Right lobe of liver (tissue), 6 donors: Measurements from ENCODE around the gene HBQ1. TPM values are rescaled to one million over a fixed set of nuclear protein-coding genes. Genes with fewer than 3 reads are reported as not detected.

Source experiments
- ATAC-seq, 4 donors: fragments of 200-7000 bp; cut with Tn5 transposase; one replicate each; pipeline ENCODE4 v1.9.1; 2020; ENCODE audit warnings: mild to moderate bottlenecking in 4 of 4, moderate library complexity in 4 of 4
- DNase-seq, 3 donors: peaks; one replicate each; pipeline ENCODE4 v3.0.0-alpha.2; 2020
- H3K27ac ChIP-seq, 3 donors: fragments of 200-600 bp; one replicate each; pipeline ENCODE4 v1.8.0; 2022
- H3K27me3 ChIP-seq, 2 donors: fragments of 200-600 bp; one replicate each; pipeline ENCODE4 v1.8.0; 2022
- H3K36me3 ChIP-seq, 4 donors: fragments of 200-600 bp; sonication (generic) in 1 of 4; one replicate each; pipeline versions ENCODE4 v1.5.1 to v1.8.0; 2017 to 2022; ENCODE audit warnings: control low read depth in 1 of 4
- H3K4me1 ChIP-seq, 4 donors: fragments of 200-600 bp; sonication (generic) in 1 of 4; one replicate each; pipeline versions ENCODE4 v1.5.1 to v1.8.0; 2017 to 2022; ENCODE audit warnings: control low read depth in 1 of 4
- H3K4me3 ChIP-seq, 3 donors: fragments of 200-600 bp; one replicate each; pipeline ENCODE4 v1.8.0; 2022
- H3K9me3 ChIP-seq, 4 donors: fragments of 200-600 bp; sonication (generic) in 1 of 4; one replicate each; pipeline versions ENCODE4 v1.5.1 to v1.8.0; 2017 to 2022; ENCODE audit warnings: control low read depth in 1 of 4
- CTCF ChIP-seq, 4 donors: fragments of 200-600 bp in 3 of 4; fragments of 450-650 bp in 1 of 4; IDR thresholded peaks; one replicate each; pipeline versions ENCODE4 v1.5.1 to v1.8.0; 2016 to 2022; ENCODE audit warnings: antibody characterized with exemption in 4 of 4, mild to moderate bottlenecking in 2 of 4
- POLR2A ChIP-seq: fragments of 450-650 bp; IDR thresholded peaks from one replicate; pipeline ENCODE4 v1.6.1; 2017; ENCODE audit warnings: antibody characterized with exemption, mild to moderate bottlenecking
- WGBS: methylation state at CpG from one replicate; pipeline ENCODE4 v1.1.6; 2018; ENCODE audit warnings: low coverage, low lambda C conversion rate; ENCODE audit not compliant: insufficient coverage; ENCODE audit errors: missing lambda C conversion rate; 5-methylcytosine and 5-hydroxymethylcytosine counted together
- intact Hi-C, 2 donors: fragments of 100-400 bp; cut with DNase I; formaldehyde crosslinking; loops; one replicate each; pipeline versions ENCODE4 v1.11.2 to v1.14.1; 2022
- total RNA-seq, 6 experiments: library from RNA; depleted of rRNA in 2 of 6; stranded (reverse); fragments of >200 nt in 2 of 6; fragmentation: NEBNext Ultra II Directional in 3 of 6; extraction: Animal tissue kit (Norgen Biotek cat#: 25700) in 3 of 6; gene quantifications; one replicate each; pipeline versions ENCODE4 v1.1.0 to v1.2.4, GENCODE V29; 2016 to 2023
- donor health status: DM: no; HTN: yes; CAD: no.
- donor health status: DM: no; HTN: no; CAD: no.
- donor health status: DM: no; HTN: no; CAD: no.
- donor health status: DM: no; HTN: yes; CAD: no.
- donor health status: DM: no; HTN: yes; CAD: no.

Gene HBQ1
- total RNA-seq, 6 experiments from 2014 or later: 0.47 TPM; not detected in 5

GRCh38 chr16:165539-166374, 14.5 kb upstream of the HBQ1 start, which contains the start of gene HBM:
TSS of gene HBM (plus strand) at chr16:165978. CDS start at chr16:165998, 20 bp downstream.
- Histone ChIP-seq H3K27me3 (peaks cover 13 to 43% of the 10 kb centered on the region in 2 donors), H3K36me3 (no peaks in the 10 kb centered on the region), H3K27ac (no peak within 1 kb of the TSS), H3K9me3 (no peaks in the 10 kb centered on the region), H3K4me3 (no peak within 1 kb of the TSS), H3K4me1 (peaks cover 0 to 7% (median 0%) of the 10 kb centered on the region in 4 donors)
- 0% methylated on average over 4 of the region's 75 CpGs for WGBS
- DNase-seq: no peak
- intact Hi-C loops: no loop called here
- TF ChIP-seq POLR2A (no peak), CTCF (IDR thresholded peaks at IDR 0.05) (no peak)
- ATAC-seq: no peak

GRCh38 chr16:166375-167121, 13.7 kb upstream of the HBQ1 start:
- intact Hi-C loops: no loop called here
- H3K27me3 ChIP-seq: peaks cover 16 to 43% of the 10 kb centered on the region in 2 donors
- TF ChIP-seq CTCF (IDR thresholded peaks at IDR 0.05): no peak
- no peak for TF ChIP-seq POLR2A
- ATAC-seq (no peak), DNase-seq (no peak)
- no peaks in the 10 kb centered on the region for H3K9me3 ChIP-seq
- WGBS: 11% methylated on average over 17 of the region's 45 CpGs
- no peak overlapping the region for H3K4me3 ChIP-seq
- peaks cover 0 to 7% (median 0%) of the 10 kb centered on the region in 4 donors for H3K4me1 ChIP-seq
- H3K36me3 ChIP-seq: no peaks in the 10 kb centered on the region
- H3K27ac ChIP-seq: no peak overlapping the region

GRCh38 chr16:167122-167690, 13.1 kb upstream of the HBQ1 start:
- 8% methylated on average over 9 of the region's 11 CpGs for WGBS
- H3K27me3 ChIP-seq: peaks cover 17 to 43% of the 10 kb centered on the region in 2 donors
- ATAC-seq (no peak), DNase-seq (no peak)
- no peak overlapping the region for H3K4me3 ChIP-seq
- TF ChIP-seq CTCF (IDR thresholded peaks at IDR 0.05) (no peak), POLR2A (no peak)
- intact Hi-C loops: no loop called here
- H3K36me3 ChIP-seq: no peaks in the 10 kb centered on the region
- H3K4me1 ChIP-seq: peaks cover 0 to 7% (median 0%) of the 10 kb centered on the region in 4 donors
- H3K27ac ChIP-seq: no peak overlapping the region
- H3K9me3 ChIP-seq: no peaks in the 10 kb centered on the region

- peaks cover 17 to 43% of the 10 kb centered on the region in 2 donors for H3K27me3 ChIP-seq
- H3K27ac ChIP-seq: no peak overlapping the region
- DNase-seq: no peak
- no peaks in the 10 kb centered on the region for H3K9me3 ChIP-seq
- no peak for ATAC-seq
- no peaks in the 10 kb centered on the region for H3K36me3 ChIP-seq
- TF ChIP-seq POLR2A: no peak
- no peak for TF ChIP-seq CTCF (IDR thresholded peaks at IDR 0.05)
- WGBS: 36% methylated on average over 5 of the region's 6 CpGs
- peaks cover 0 to 7% (median 0%) of the 10 kb centered on the region in 4 donors for H3K4me1 ChIP-seq
- intact Hi-C loops: no loop called here
- H3K4me3 ChIP-seq: no peak overlapping the region
Observed at GRCh38 chr16:168424-168823, 11.8 kb upstream of the HBQ1 start.
